Esophagus muscularis mucosa (tissue), 4 donors: ENCODE results near the gene BSN.
"Not testable (repeated sequence)": the region's sequence is repeated elsewhere in the genome, so short reads cannot be mapped to it uniquely, and the experiment has no call there.

Experiments used
- CTCF ChIP-seq, 3 experiments: fragments of 200-600 bp in 2 of 3; fragments of 450-650 bp in 1 of 3; sonication (generic) in 2 of 3; IDR thresholded peaks; one replicate each; pipeline ENCODE4 v1.5.1; 2017 to 2019; ENCODE audit warnings: antibody characterized with exemption in 3 of 3, mild to moderate bottlenecking in 2 of 3, moderate library complexity in 1 of 3
- EP300 ChIP-seq: sonication (generic); formaldehyde crosslinking; IDR thresholded peaks from one replicate; pipeline ENCODE4 v1.6.1; 2017; ENCODE audit warnings: antibody characterized with exemption
- POLR2A ChIP-seq: fragments of 450-650 bp; IDR thresholded peaks from one replicate; pipeline ENCODE4 v1.6.1; 2017; ENCODE audit warnings: antibody characterized with exemption, moderate library complexity, mild to moderate bottlenecking, low read depth
- POLR2AphosphoS5 ChIP-seq, 2 donors: sonication (generic); formaldehyde crosslinking; IDR thresholded peaks; one replicate each; pipeline ENCODE4 v1.6.1; 2017; ENCODE audit warnings: antibody characterized with exemption in 2 of 2

- not testable (repeated sequence) for TF ChIP-seq CTCF (IDR thresholded peaks at IDR 0.05); EP300; POLR2A; POLR2AphosphoS5 (IDR thresholded peaks at IDR 0.05)
These were observed 132.1 kb downstream of the BSN start for GRCh38 chr3:49686346-49686745.
